HCT116 (cell line): Measurements from ENCODE around the gene TCERG1L. TPM values are rescaled to one million over a fixed set of nuclear protein-coding genes. Genes with fewer than 3 reads are reported as not detected.

Experiments used
- ATAC-seq: fragments of 200-7000 bp; cut with Tn5 transposase; 2 replicates; pipeline ENCODE4 v1.9.1; 2020; ENCODE audit warnings: mild to moderate bottlenecking, moderate library complexity
- BruUV-seq: library from RNA; stranded (reverse); fragments of 400-500 nt; replicated peaks from 2 replicates; lab custom pipeline; 2021; lab: Mats Ljungman, UMichigan
- CTCF ChIA-PET: fragments of 300-600 bp; sonication (Branson Sonifier 250); formaldehyde crosslinking; loops from one replicate; lab custom pipeline; 2021; ENCODE audit warnings: antibody characterized with exemption; lab: Charles Lee
- POLR2A ChIA-PET: fragments of 300-600, 350-600 bp; sonication (Branson Sonifier 250); formaldehyde crosslinking; loops from one replicate; lab custom pipeline; 2021; ENCODE audit warnings: antibody characterized with exemption; lab: Charles Lee
- RAD21 ChIA-PET, 2 experiments: fragments of 300-600 bp; sonication (Branson Sonifier 250); formaldehyde crosslinking; loops; one replicate each; lab custom pipeline; 2023; ENCODE audit warnings: low total read pairs in 2 of 2; ENCODE audit not compliant: uncharacterized antibody in 2 of 2, unreplicated experiment in 2 of 2, low non-redundant PET in 1 of 2; lab: Charles Lee
- DNase-seq: peaks from one replicate; pipeline ENCODE4 v3.0.0-alpha.2; 2010; ENCODE audit warnings: low read depth, low spot score
- H2AFZ ChIP-seq: fragments of 200-600 bp; shearing (Covaris generic), sonication (generic); 2 replicates; pipeline ENCODE4 v1.6.1; 2017; ENCODE audit warnings: low read depth, mixed run types, mixed read lengths, antibody characterized with exemption, low read length; ENCODE audit not compliant: poor library complexity, severe bottlenecking
- H3K27ac ChIP-seq: 2 replicates; pipeline ENCODE4 v1.5.1; 2012; ENCODE audit warnings: low read depth, low read length
- H3K27me3 ChIP-seq: fragments of 200-600 bp; sonication (generic); 2 replicates; pipeline ENCODE4 v1.6.1; 2016; ENCODE audit warnings: mixed run types, low read length, mixed read lengths; ENCODE audit not compliant: insufficient read depth
- H3K36me3 ChIP-seq, 2 experiments: fragments of 200-500 bp in 1 of 2; fragments of 200-600 bp in 1 of 2; sonication (Bioruptor generic) in 1 of 2; sonication (generic) in 1 of 2; 2 replicates each; pipeline versions ENCODE4 v1.5.1 to v1.6.1; 2014 to 2016; ENCODE audit warnings: low read length in 2 of 2, inconsistent platforms in 1 of 2, mixed read lengths in 1 of 2, mixed run types in 1 of 2; ENCODE audit not compliant: insufficient read depth in 2 of 2, control insufficient read depth in 1 of 2
- H3K4me1 ChIP-seq, 2 experiments: fragments of 200-600 bp in 1 of 2; sonication (generic) in 1 of 2; 2 replicates each; pipeline versions ENCODE4 v1.5.1 to v1.6.1; 2012 to 2017; ENCODE audit warnings: low read length in 2 of 2, inconsistent platforms in 1 of 2, mild to moderate bottlenecking in 1 of 2, mixed read lengths in 1 of 2, mixed run types in 1 of 2, moderate library complexity in 1 of 2; ENCODE audit not compliant: insufficient read depth in 2 of 2, control insufficient read depth in 1 of 2
- H3K4me2 ChIP-seq: fragments of 200-600 bp; sonication (generic); 2 replicates; pipeline ENCODE4 v1.6.1; 2017; ENCODE audit warnings: mixed run types, low read length, mixed read lengths
- H3K4me3 ChIP-seq, 2 experiments: fragments of 200-600 bp in 1 of 2; sonication (generic) in 1 of 2; replicated peaks in 1 of 2; 2 replicates each; pipeline ENCODE4 v1.5.1; 2011 to 2016; ENCODE audit warnings: low read length in 2 of 2, control low read depth in 1 of 2, low read depth in 1 of 2, mild to moderate bottlenecking in 1 of 2, mixed read lengths in 1 of 2, mixed run types in 1 of 2
- H3K79me2 ChIP-seq: fragments of 200-600 bp; sonication (generic); 2 replicates; pipeline ENCODE4 v1.6.1; 2017; ENCODE audit warnings: mild to moderate bottlenecking, mixed run types, low read length, moderate library complexity, mixed read lengths; ENCODE audit not compliant: insufficient read depth
- H3K9ac ChIP-seq: fragments of 200-600 bp; sonication (generic); 2 replicates; pipeline ENCODE4 v1.6.1; 2016; ENCODE audit warnings: low read length, mixed read lengths
- H3K9me2 ChIP-seq: fragments of 200-600 bp; sonication (generic), shearing (Covaris generic); 2 replicates; pipeline ENCODE4 v1.6.1; 2017; ENCODE audit warnings: mixed run types, mild to moderate bottlenecking, moderate library complexity; ENCODE audit not compliant: insufficient read depth
- H3K9me3 ChIP-seq, 2 experiments: fragments of 200-500 bp in 1 of 2; fragments of 200-600 bp in 1 of 2; sonication (Bioruptor generic) in 1 of 2; sonication (generic) in 1 of 2; 2 replicates each; pipeline ENCODE4 v1.6.1; 2014 to 2017; ENCODE audit warnings: low read length in 2 of 2, mixed read lengths in 2 of 2, inconsistent platforms in 1 of 2, low read depth in 1 of 2, mild to moderate bottlenecking in 1 of 2, mixed run types in 1 of 2, moderate library complexity in 1 of 2; ENCODE audit not compliant: control insufficient read depth in 1 of 2, insufficient read depth in 1 of 2
- H4K20me1 ChIP-seq: fragments of 200-600 bp; sonication (generic), shearing (Covaris generic); 2 replicates; pipeline ENCODE4 v1.6.1; 2017; ENCODE audit warnings: mixed run types, mild to moderate bottlenecking, moderate library complexity; ENCODE audit not compliant: insufficient read depth
- CEBPB ChIP-seq: IDR thresholded peaks from 2 replicates; pipeline ENCODE4 v1.6.1; 2012; ENCODE audit warnings: low read depth
- EGR1 ChIP-seq: IDR thresholded peaks from 2 replicates; pipeline ENCODE4 v1.6.1; 2012; ENCODE audit warnings: low read depth
- ELF1 ChIP-seq: IDR thresholded peaks from 2 replicates; pipeline ENCODE4 v1.6.1; 2012; ENCODE audit warnings: low read depth, borderline replicate concordance
- EZH2phosphoT487 ChIP-seq: fragments of 200-600 bp; IDR thresholded peaks from 2 replicates; pipeline ENCODE4 v1.6.1; 2018; ENCODE audit warnings: antibody characterized with exemption, borderline replicate concordance
- FOSL1 ChIP-seq: IDR thresholded peaks from 2 replicates; pipeline ENCODE4 v1.6.1; 2012; ENCODE audit warnings: low read depth
- MAX ChIP-seq: IDR thresholded peaks from 2 replicates; pipeline ENCODE4 v1.6.1; 2012
- POLR2AphosphoS5 ChIP-seq: IDR thresholded peaks from 2 replicates; pipeline ENCODE4 v1.6.1; 2011; ENCODE audit warnings: mild to moderate bottlenecking, low read depth, low read length, moderate library complexity
- RAD21 ChIP-seq: IDR thresholded peaks from 2 replicates; pipeline ENCODE4 v1.6.1; 2012; ENCODE audit warnings: low read depth, mild to moderate bottlenecking
- REST ChIP-seq: IDR thresholded peaks from 2 replicates; pipeline ENCODE4 v1.6.1; 2012; ENCODE audit warnings: low read depth
- SIN3A ChIP-seq: IDR thresholded peaks from 2 replicates; pipeline ENCODE4 v1.6.1; 2012; ENCODE audit warnings: low read depth
- SP1 ChIP-seq: IDR thresholded peaks from 2 replicates; pipeline ENCODE4 v1.6.1; 2012; ENCODE audit warnings: low read depth
- TCF7L2 ChIP-seq: IDR thresholded peaks from 2 replicates; pipeline ENCODE4 v1.7.0; 2011; ENCODE audit warnings: borderline replicate concordance, inconsistent platforms; ENCODE audit not compliant: insufficient read depth, insufficient read length; ENCODE audit errors: extremely low read depth
- YY1 ChIP-seq: IDR thresholded peaks from 2 replicates; pipeline ENCODE4 v1.6.1; 2011; ENCODE audit warnings: low read length, low read depth, moderate library complexity, mild to moderate bottlenecking; ENCODE audit not compliant: insufficient replicate concordance; ENCODE audit errors: extremely low read depth
- ZBTB33 ChIP-seq: IDR thresholded peaks from 2 replicates; pipeline ENCODE4 v1.6.1; 2011; ENCODE audit warnings: mild to moderate bottlenecking, low read length, moderate library complexity; ENCODE audit not compliant: insufficient replicate concordance; ENCODE audit errors: extremely low read depth
- ZFX ChIP-seq: fragments of 450-650 bp; IDR thresholded peaks from 2 replicates; pipeline ENCODE4 v1.6.1; 2017
- ZNF274 ChIP-seq: fragments of 200-500 bp; sonication (Bioruptor generic); IDR thresholded peaks from 2 replicates; pipeline ENCODE4 v1.6.1; 2014; ENCODE audit warnings: mild to moderate bottlenecking, low read depth, low read length, inconsistent platforms
- intact Hi-C: fragments of 100-400 bp; cut with micrococcal nuclease; formaldehyde crosslinking; loops from 2 replicates; pipeline ENCODE4 v1.10.0; 2022
- total RNA-seq: library from RNA; stranded (reverse); gene quantifications from one replicate; pipeline ENCODE4 v1.2.1, GENCODE V29; 2021; ENCODE audit not compliant: unreplicated experiment

TCERG1L gene
- total RNA-seq, 1 experiment from 2014 or later: not detected

GRCh38 chr10:131230166-131230565, 81.4 kb downstream of the TCERG1L start:
- no peak overlapping the region for H3K9ac ChIP-seq
- ChIA-PET CTCF (no interaction called here), RAD21 (no interaction called here), POLR2A (no interaction called here)
- no TSS peak for BruUV-seq
- H3K27me3 ChIP-seq: no peaks in the 10 kb centered on the region
- no peak for ATAC-seq
- no peak for DNase-seq
- H4K20me1 ChIP-seq: no peaks in the 10 kb centered on the region
- H3K4me3 ChIP-seq: no peak overlapping the region
- intact Hi-C loops: no loop called here
- H3K4me1 ChIP-seq: no peaks in the 10 kb centered on the region
- no peaks in the 10 kb centered on the region for H3K79me2 ChIP-seq
- no peak overlapping the region for H2AFZ ChIP-seq
- no peak overlapping the region for H3K4me2 ChIP-seq
- no peaks in the 10 kb centered on the region for H3K9me2 ChIP-seq
- TF ChIP-seq TCF7L2 (no peak), ZFX (no peak), REST (no peak), ZBTB33 (no peak), ZNF274 (no peak), EZH2phosphoT487 (no peak), SIN3A (no peak), POLR2AphosphoS5 (no peak), YY1 (no peak), EGR1 (no peak), CEBPB (no peak), ELF1 (no peak), FOSL1 (no peak), SP1 (no peak), MAX (no peak), RAD21 (no peak)
- no peak overlapping the region for H3K27ac ChIP-seq
- no peaks in the 10 kb centered on the region for H3K36me3 ChIP-seq
- H3K9me3 ChIP-seq: no peaks in the 10 kb centered on the region
